ENCODE results near the gene CA10. TPM values are rescaled to one million over a fixed set of nuclear protein-coding genes. Genes with fewer than 3 reads are reported as not detected.

CA10 gene
- total and polyA plus RNA-seq, 2 experiments from 2014 or later: 0.92 to 1.5 TPM

DNA sequence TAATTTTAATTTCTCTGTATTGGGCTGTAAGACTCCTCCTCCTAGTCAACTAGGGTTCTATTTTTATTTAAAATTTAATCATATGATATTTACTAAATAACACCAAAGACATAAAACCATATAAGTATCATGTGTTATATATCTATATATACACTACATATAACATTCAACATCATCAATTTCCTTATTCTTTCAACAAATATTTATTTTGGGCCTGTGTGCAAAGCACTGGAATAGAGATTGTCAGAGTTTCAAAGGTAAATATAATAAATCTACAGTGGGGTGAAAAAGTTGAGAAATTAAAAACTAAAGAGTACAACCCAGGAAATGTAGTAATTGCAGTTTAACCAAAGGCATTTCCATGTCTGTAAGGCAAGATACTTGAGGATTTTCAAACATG lies 364.0 kb downstream of the CA10 start:
- Histone ChIP-seq H3K4me3 (no peak overlapping the region), H3K9me2 (ENCODE audit: insufficient read depth) (no peaks in the 10 kb centered on the region), H3K27ac (ENCODE audit: low read depth) (no peak overlapping the region), H3K27me3 (ENCODE audit: insufficient read depth) (no peaks in the 10 kb centered on the region), H3F3A (replicated peaks; ENCODE audit: low read depth) (no peaks in the 10 kb centered on the region), H3K36me3 (ENCODE audit: insufficient read depth) (no peaks in the 10 kb centered on the region), H2AFZ (no peak overlapping the region), H3K4me2 (no peak overlapping the region), H3K4me1 (ENCODE audit: insufficient read depth) (no peaks in the 10 kb centered on the region), H3K79me2 (replicated peaks; ENCODE audit: insufficient read depth) (no peaks in the 10 kb centered on the region), H4K20me1 (replicated peaks; ENCODE audit: insufficient read depth) (no peaks in the 10 kb centered on the region)
- peaks cover 3% of the 10 kb centered on the region for H3K27me3 Mint-ChIP-seq (ENCODE audit: insufficient read depth, low read depth, poor library complexity)
- no peaks in the 10 kb centered on the region for H3K36me3 Mint-ChIP-seq (ENCODE audit: low read depth)
- H3K9me3 Mint-ChIP-seq: no peaks in the 10 kb centered on the region
- no peak for TF ChIP-seq JUNB (IDR thresholded peaks at IDR 0.05; ENCODE audit: unreplicated experiment)
- TF ChIP-seq, protein P1, sequence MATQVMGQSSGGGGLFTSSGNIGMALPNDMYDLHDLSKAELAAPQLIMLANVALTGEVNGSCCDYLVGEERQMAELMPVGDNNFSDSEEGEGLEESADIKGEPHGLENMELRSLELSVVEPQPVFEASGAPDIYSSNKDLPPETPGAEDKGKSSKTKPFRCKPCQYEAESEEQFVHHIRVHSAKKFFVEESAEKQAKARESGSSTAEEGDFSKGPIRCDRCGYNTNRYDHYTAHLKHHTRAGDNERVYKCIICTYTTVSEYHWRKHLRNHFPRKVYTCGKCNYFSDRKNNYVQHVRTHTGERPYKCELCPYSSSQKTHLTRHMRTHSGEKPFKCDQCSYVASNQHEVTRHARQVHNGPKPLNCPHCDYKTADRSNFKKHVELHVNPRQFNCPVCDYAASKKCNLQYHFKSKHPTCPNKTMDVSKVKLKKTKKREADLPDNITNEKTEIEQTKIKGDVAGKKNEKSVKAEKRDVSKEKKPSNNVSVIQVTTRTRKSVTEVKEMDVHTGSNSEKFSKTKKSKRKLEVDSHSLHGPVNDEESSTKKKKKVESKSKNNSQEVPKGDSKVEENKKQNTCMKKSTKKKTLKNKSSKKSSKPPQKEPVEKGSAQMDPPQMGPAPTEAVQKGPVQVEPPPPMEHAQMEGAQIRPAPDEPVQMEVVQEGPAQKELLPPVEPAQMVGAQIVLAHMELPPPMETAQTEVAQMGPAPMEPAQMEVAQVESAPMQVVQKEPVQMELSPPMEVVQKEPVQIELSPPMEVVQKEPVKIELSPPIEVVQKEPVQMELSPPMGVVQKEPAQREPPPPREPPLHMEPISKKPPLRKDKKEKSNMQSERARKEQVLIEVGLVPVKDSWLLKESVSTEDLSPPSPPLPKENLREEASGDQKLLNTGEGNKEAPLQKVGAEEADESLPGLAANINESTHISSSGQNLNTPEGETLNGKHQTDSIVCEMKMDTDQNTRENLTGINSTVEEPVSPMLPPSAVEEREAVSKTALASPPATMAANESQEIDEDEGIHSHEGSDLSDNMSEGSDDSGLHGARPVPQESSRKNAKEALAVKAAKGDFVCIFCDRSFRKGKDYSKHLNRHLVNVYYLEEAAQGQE (IDR thresholded peaks at IDR 0.05; ENCODE audit: unreplicated experiment): no peak
- TF ChIP-seq EZH2phosphoT487 (IDR thresholded peaks at IDR 0.05; ENCODE audit: unreplicated experiment): no peak
- no peak for TF ChIP-seq EZH2 (IDR thresholded peaks at IDR 0.05; ENCODE audit: low read depth, unreplicated experiment)
- TF ChIP-seq CREB1 (CRISPR knock-in tag; IDR thresholded peaks at IDR 0.05; ENCODE audit: low read depth): no peak
- no peak for TF ChIP-seq ZNF114 (CRISPR knock-in tag; IDR thresholded peaks at IDR 0.05)
- TF ChIP-seq, protein P2, sequence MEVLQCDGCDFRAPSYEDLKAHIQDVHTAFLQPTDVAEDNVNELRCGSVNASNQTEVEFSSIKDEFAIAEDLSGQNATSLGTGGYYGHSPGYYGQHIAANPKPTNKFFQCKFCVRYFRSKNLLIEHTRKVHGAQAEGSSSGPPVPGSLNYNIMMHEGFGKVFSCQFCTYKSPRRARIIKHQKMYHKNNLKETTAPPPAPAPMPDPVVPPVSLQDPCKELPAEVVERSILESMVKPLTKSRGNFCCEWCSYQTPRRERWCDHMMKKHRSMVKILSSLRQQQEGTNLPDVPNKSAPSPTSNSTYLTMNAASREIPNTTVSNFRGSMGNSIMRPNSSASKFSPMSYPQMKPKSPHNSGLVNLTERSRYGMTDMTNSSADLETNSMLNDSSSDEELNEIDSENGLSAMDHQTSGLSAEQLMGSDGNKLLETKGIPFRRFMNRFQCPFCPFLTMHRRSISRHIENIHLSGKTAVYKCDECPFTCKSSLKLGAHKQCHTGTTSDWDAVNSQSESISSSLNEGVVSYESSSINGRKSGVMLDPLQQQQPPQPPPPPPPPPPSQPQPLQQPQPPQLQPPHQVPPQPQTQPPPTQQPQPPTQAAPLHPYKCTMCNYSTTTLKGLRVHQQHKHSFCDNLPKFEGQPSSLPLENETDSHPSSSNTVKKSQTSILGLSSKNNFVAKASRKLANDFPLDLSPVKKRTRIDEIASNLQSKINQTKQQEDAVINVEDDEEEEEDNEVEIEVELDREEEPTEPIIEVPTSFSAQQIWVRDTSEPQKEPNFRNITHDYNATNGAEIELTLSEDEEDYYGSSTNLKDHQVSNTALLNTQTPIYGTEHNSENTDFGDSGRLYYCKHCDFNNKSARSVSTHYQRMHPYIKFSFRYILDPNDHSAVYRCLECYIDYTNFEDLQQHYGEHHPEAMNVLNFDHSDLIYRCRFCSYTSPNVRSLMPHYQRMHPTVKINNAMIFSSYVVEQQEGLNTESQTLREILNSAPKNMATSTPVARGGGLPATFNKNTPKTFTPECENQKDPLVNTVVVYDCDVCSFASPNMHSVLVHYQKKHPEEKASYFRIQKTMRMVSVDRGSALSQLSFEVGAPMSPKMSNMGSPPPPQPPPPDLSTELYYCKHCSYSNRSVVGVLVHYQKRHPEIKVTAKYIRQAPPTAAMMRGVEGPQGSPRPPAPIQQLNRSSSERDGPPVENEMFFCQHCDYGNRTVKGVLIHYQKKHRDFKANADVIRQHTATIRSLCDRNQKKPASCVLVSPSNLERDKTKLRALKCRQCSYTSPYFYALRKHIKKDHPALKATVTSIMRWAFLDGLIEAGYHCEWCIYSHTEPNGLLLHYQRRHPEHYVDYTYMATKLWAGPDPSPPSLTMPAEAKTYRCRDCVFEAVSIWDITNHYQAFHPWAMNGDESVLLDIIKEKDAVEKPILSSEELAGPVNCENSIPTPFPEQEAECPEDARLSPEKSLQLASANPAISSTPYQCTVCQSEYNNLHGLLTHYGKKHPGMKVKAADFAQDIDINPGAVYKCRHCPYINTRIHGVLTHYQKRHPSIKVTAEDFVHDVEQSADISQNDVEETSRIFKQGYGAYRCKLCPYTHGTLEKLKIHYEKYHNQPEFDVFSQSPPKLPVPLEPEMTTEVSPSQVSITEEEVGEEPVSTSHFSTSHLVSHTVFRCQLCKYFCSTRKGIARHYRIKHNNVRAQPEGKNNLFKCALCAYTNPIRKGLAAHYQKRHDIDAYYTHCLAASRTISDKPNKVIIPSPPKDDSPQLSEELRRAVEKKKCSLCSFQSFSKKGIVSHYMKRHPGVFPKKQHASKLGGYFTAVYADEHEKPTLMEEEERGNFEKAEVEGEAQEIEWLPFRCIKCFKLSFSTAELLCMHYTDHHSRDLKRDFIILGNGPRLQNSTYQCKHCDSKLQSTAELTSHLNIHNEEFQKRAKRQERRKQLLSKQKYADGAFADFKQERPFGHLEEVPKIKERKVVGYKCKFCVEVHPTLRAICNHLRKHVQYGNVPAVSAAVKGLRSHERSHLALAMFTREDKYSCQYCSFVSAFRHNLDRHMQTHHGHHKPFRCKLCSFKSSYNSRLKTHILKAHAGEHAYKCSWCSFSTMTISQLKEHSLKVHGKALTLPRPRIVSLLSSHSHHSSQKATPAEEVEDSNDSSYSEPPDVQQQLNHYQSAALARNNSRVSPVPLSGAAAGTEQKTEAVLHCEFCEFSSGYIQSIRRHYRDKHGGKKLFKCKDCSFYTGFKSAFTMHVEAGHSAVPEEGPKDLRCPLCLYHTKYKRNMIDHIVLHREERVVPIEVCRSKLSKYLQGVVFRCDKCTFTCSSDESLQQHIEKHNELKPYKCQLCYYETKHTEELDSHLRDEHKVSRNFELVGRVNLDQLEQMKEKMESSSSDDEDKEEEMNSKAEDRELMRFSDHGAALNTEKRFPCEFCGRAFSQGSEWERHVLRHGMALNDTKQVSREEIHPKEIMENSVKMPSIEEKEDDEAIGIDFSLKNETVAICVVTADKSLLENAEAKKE (CRISPR knock-in tag; IDR thresholded peaks at IDR 0.05): no peak
- ATAC-seq (no peak), DNase-seq (ENCODE audit: low spot score) (no peak)
- no peak overlapping the region for H3K27ac Mint-ChIP-seq
- no peak overlapping the region for H3K4me3 Mint-ChIP-seq
- no peaks in the 10 kb centered on the region for H3K4me1 Mint-ChIP-seq

All from GM23338 (cell line).